Measurements from ENCODE around the gene E2F1. TPM values are rescaled to one million over a fixed set of nuclear protein-coding genes. Genes with fewer than 3 reads are reported as not detected.
"Not testable (repeated sequence)": the region's sequence is repeated elsewhere in the genome, so short reads cannot be mapped to it uniquely, and the experiment has no call there.

Gene E2F1
- total RNA-seq, 3 donors from 2014 or later, result 57.5 to 60.2 (median 57.6) TPM

- H3K4me3 Mint-ChIP-seq, result no peak overlapping the region
- no peaks in the 10 kb centered on the region for H3K36me3 Mint-ChIP-seq (ENCODE audit: insufficient read depth)
- no peaks in the 10 kb centered on the region for H3K27me3 Mint-ChIP-seq (ENCODE audit: low read depth)
- no peak for ATAC-seq
- no peaks in the 10 kb centered on the region for H3K9me3 Mint-ChIP-seq
- DNase-seq, result no peak
- peaks cover 20% of the 10 kb centered on the region for H3K4me1 Mint-ChIP-seq (ENCODE audit: low read depth)
Measured at GRCh38 chr20:33656010-33656782, 30.0 kb downstream of the E2F1 start.

- ATAC-seq, result no peak
Measured at GRCh38 chr20:33655164-33655563, 31.0 kb downstream of the E2F1 start.

GRCh38 chr20:33654680-33655161 lies 31.5 kb downstream of the E2F1 start:
- ATAC-seq, result no peak
- H3K9me3 Mint-ChIP-seq, result no peaks in the 10 kb centered on the region

More at GRCh38 chr20:33655164-33655563, 31.0 kb downstream of the E2F1 start:
- no peak overlapping the region for H3K4me3 Mint-ChIP-seq
- no peak for DNase-seq
- no peaks in the 10 kb centered on the region for H3K36me3 Mint-ChIP-seq (ENCODE audit: insufficient read depth)
- H3K9me3 Mint-ChIP-seq, result no peaks in the 10 kb centered on the region
- H3K4me1 Mint-ChIP-seq (ENCODE audit: low read depth), result peaks cover 20% of the 10 kb centered on the region
- no peaks in the 10 kb centered on the region for H3K27me3 Mint-ChIP-seq (ENCODE audit: low read depth)

GRCh38 chr20:33653900-33654596 lies 32.1 kb downstream of the E2F1 start:
- H3K9me3 Mint-ChIP-seq, result no peaks in the 10 kb centered on the region
- no peaks in the 10 kb centered on the region for H3K27me3 Mint-ChIP-seq (ENCODE audit: low read depth)
- no peak overlapping the region for H3K4me3 Mint-ChIP-seq
- DNase-seq, result no peak
- H3K36me3 Mint-ChIP-seq (ENCODE audit: insufficient read depth), result no peaks in the 10 kb centered on the region
- peaks cover 24% of the 10 kb centered on the region for H3K4me1 Mint-ChIP-seq (ENCODE audit: low read depth)
- no peak for ATAC-seq

More at GRCh38 chr20:33654680-33655161, 31.5 kb downstream of the E2F1 start:
- Mint-ChIP-seq H3K27me3 (ENCODE audit: low read depth) (no peaks in the 10 kb centered on the region), H3K4me1 (ENCODE audit: low read depth) (peaks cover 20% of the 10 kb centered on the region), H3K4me3 (no peak overlapping the region), H3K36me3 (ENCODE audit: insufficient read depth) (no peaks in the 10 kb centered on the region)
- DNase-seq, result no peak

GRCh38 chr20:33653218-33653899 lies 32.8 kb downstream of the E2F1 start:
- H3K4me1 Mint-ChIP-seq (ENCODE audit: low read depth), result peaks cover 26% of the 10 kb centered on the region
- ATAC-seq (peak; percentile 39 to 42), DNase-seq (no peak)
- H3K4me3 Mint-ChIP-seq, result no peak overlapping the region
- no peaks in the 10 kb centered on the region for H3K27me3 Mint-ChIP-seq (ENCODE audit: low read depth)
- no peaks in the 10 kb centered on the region for H3K36me3 Mint-ChIP-seq (ENCODE audit: insufficient read depth)
- H3K9me3 Mint-ChIP-seq, result no peaks in the 10 kb centered on the region

GRCh38 chr20:33651562-33652048 lies 34.6 kb downstream of the E2F1 start:
- H3K9me3 Mint-ChIP-seq, result no peaks in the 10 kb centered on the region
- DNase-seq (no peak), ATAC-seq (no peak)
- H3K4me1 Mint-ChIP-seq (ENCODE audit: low read depth), result peaks cover 31% of the 10 kb centered on the region
- H3K4me3 Mint-ChIP-seq, result no peak overlapping the region
- H3K27me3 Mint-ChIP-seq (ENCODE audit: low read depth), result no peaks in the 10 kb centered on the region
- no peaks in the 10 kb centered on the region for H3K36me3 Mint-ChIP-seq (ENCODE audit: insufficient read depth)

- no peak for ATAC-seq
- Mint-ChIP-seq H3K36me3 (ENCODE audit: insufficient read depth) (no peaks in the 10 kb centered on the region), H3K4me3 (no peak overlapping the region), H3K9me3 (no peaks in the 10 kb centered on the region), H3K27me3 (ENCODE audit: low read depth) (no peaks in the 10 kb centered on the region), H3K4me1 (ENCODE audit: low read depth) (peaks cover 31% of the 10 kb centered on the region)
- no peak for DNase-seq
Measured at GRCh38 chr20:33650753-33651561, 35.2 kb downstream of the E2F1 start.

GRCh38 chr20:33650111-33650752 lies 36.0 kb downstream of the E2F1 start:
- ATAC-seq (no peak), DNase-seq (no peak)
- no peak overlapping the region for H3K4me3 Mint-ChIP-seq
- peaks cover 6% of the 10 kb centered on the region for H3K36me3 Mint-ChIP-seq (ENCODE audit: insufficient read depth)
- H3K4me1 Mint-ChIP-seq (ENCODE audit: low read depth), result peaks cover 31% of the 10 kb centered on the region
- no peaks in the 10 kb centered on the region for H3K9me3 Mint-ChIP-seq
- no peaks in the 10 kb centered on the region for H3K27me3 Mint-ChIP-seq (ENCODE audit: low read depth)

- no peak overlapping the region for H3K4me3 Mint-ChIP-seq
- no peak for DNase-seq
- ATAC-seq, result peak in 1 of 2 donors; percentile 4
- H3K27me3 Mint-ChIP-seq (ENCODE audit: low read depth), result no peaks in the 10 kb centered on the region
- no peaks in the 10 kb centered on the region for H3K9me3 Mint-ChIP-seq
- peaks cover 13% of the 10 kb centered on the region for H3K36me3 Mint-ChIP-seq (ENCODE audit: insufficient read depth)
- H3K4me1 Mint-ChIP-seq (ENCODE audit: low read depth), result peaks cover 31% of the 10 kb centered on the region
Measured at GRCh38 chr20:33649201-33649681, 36.9 kb downstream of the E2F1 start.

GRCh38 chr20:33648396-33649004 lies 37.7 kb downstream of the E2F1 start:
- ATAC-seq, result no peak
- DNase-seq, result no peak
- Mint-ChIP-seq H3K27me3 (ENCODE audit: low read depth) (no peaks in the 10 kb centered on the region), H3K4me1 (ENCODE audit: low read depth) (peaks cover 27% of the 10 kb centered on the region), H3K4me3 (no peak overlapping the region), H3K36me3 (ENCODE audit: insufficient read depth) (peaks cover 13% of the 10 kb centered on the region), H3K9me3 (no peaks in the 10 kb centered on the region)

- Mint-ChIP-seq H3K27me3 (ENCODE audit: low read depth) (no peaks in the 10 kb centered on the region), H3K4me1 (ENCODE audit: low read depth) (peaks cover 21% of the 10 kb centered on the region), H3K4me3 (no peak overlapping the region), H3K9me3 (no peaks in the 10 kb centered on the region), H3K36me3 (ENCODE audit: insufficient read depth) (peaks cover 13% of the 10 kb centered on the region)
- DNase-seq (no peak), ATAC-seq (peak in 1 of 2 donors; percentile 27)
Measured at GRCh38 chr20:33647603-33648395, 38.4 kb downstream of the E2F1 start.

- ATAC-seq; H3K27me3 Mint-ChIP-seq (ENCODE audit: low read depth); H3K4me3 Mint-ChIP-seq; H3K9me3 Mint-ChIP-seq; DNase-seq: not testable (repeated sequence)
- peaks cover 13% of the 10 kb centered on the region for H3K36me3 Mint-ChIP-seq (ENCODE audit: insufficient read depth)
- peaks cover 17% of the 10 kb centered on the region for H3K4me1 Mint-ChIP-seq (ENCODE audit: low read depth)
Measured at GRCh38 chr20:33646959-33647602, 39.1 kb downstream of the E2F1 start.

Measured in activated T-cell treated with anti-CD3 and anti-CD28 coated beads, Interleukin-2, amount 50 U/mL, for 4 hours (primary cell).